DMS 273 (cell line): ENCODE measurements around the gene PRKD3.

Source experiments
- DNase-seq: peaks from one replicate; lab custom pipeline; 2025; ENCODE audit not compliant: unreplicated experiment; lab: John Stamatoyannopoulos, UW

The PRKD3 gene

GRCh38 chr2:37343537-37344434, 19.2 kb upstream of the PRKD3 start:
- DNase-seq: peak; percentile 63

GRCh38 chr2:37342591-37343220, 18.1 kb upstream of the PRKD3 start:
- DNase-seq: no peak

- no peak for DNase-seq
Observed at GRCh38 chr2:37340637-37341036, 16.0 kb upstream of the PRKD3 start.

GRCh38 chr2:37338933-37339332, 14.3 kb upstream of the PRKD3 start:
- no peak for DNase-seq

- DNase-seq: no peak
Observed at GRCh38 chr2:37337620-37338280, 13.1 kb upstream of the PRKD3 start.

- no peak for DNase-seq
Observed at GRCh38 chr2:37335604-37336003, 11.0 kb upstream of the PRKD3 start.

- no peak for DNase-seq
Observed at GRCh38 chr2:37333256-37333655, 8.6 kb upstream of the PRKD3 start.

GRCh38 chr2:37332560-37332959, 7.9 kb upstream of the PRKD3 start:
- DNase-seq: no peak

- no peak for DNase-seq
Observed at GRCh38 chr2:37330681-37331080, 6.0 kb upstream of the PRKD3 start.

- no peak for DNase-seq
Observed at GRCh38 chr2:37326866-37327634, 2.4 kb upstream of the PRKD3 start.

- peak; percentile 61 for DNase-seq
Observed at GRCh38 chr2:37326285-37326684, 1.7 kb upstream of the PRKD3 start.

- peak; percentile 16 for DNase-seq
Observed at GRCh38 chr2:37325625-37326071, 1.0 kb upstream of the PRKD3 start.

GRCh38 chr2:37324536-37324785, 172 bp downstream of the PRKD3 start:
- DNase-seq: no peak

GRCh38 chr2:37323781-37324535, 675 bp downstream of the PRKD3 start:
- DNase-seq: peak; percentile 72

GRCh38 chr2:37323176-37323780, 1.4 kb downstream of the PRKD3 start:
- DNase-seq: peak; percentile 22

GRCh38 chr2:37322368-37322767, 2.3 kb downstream of the PRKD3 start:
- peak; percentile 59 for DNase-seq

GRCh38 chr2:37321029-37321682, 3.5 kb downstream of the PRKD3 start:
- no peak for DNase-seq

GRCh38 chr2:37319754-37320609, 4.7 kb downstream of the PRKD3 start:
- no peak for DNase-seq

- DNase-seq: peak; percentile 19
Observed at GRCh38 chr2:37318401-37318800, 6.2 kb downstream of the PRKD3 start.
